ENCODE measurements around the gene RGL4.

The RGL4 gene

GRCh38 chr22:23698673-23699235 lies 7.9 kb downstream of the RGL4 start:
- ChIA-PET CTCF (interaction anchor here (3.5 kb wide), 1 partner anchor 13 kb away, joined by 16 read pairs; no protein-coding TSS in a partner anchor), POLR2A (no interaction called here)
- Histone ChIP-seq H3K27ac (ENCODE audit: insufficient read depth in 1 of 2, low read depth in 1 of 2, low read length in 2 of 2, poor library complexity in 1 of 2, severe bottlenecking in 2 of 2) (peak overlapping the region in 1 of 2 experiments; percentile 16), H3K4me1 (ENCODE audit: control extremely low read depth in 1 of 4, control insufficient read depth in 4 of 4, insufficient read depth in 4 of 4, low read length in 3 of 4) (peaks cover 10 to 46% (median 41%) of the 10 kb centered on the region in 4 experiments), H3K27me3 (replicated peaks in 2 of 5; ENCODE audit: control insufficient read depth in 4 of 5, insufficient read depth in 5 of 5, low read length in 4 of 5) (no peaks in the 10 kb centered on the region), H3K4me3 (ENCODE audit: control insufficient read depth in 1 of 7, extremely low read depth in 1 of 7, insufficient read depth in 4 of 7, low read depth in 2 of 7, low read length in 6 of 7) (no peak overlapping the region), H3K9me3 (ENCODE audit: control extremely low read depth in 1 of 5, control insufficient read depth in 4 of 5, insufficient read depth in 2 of 5, low read depth in 1 of 5, low read length in 4 of 5) (peaks cover 0 to 1% (median 0%) of the 10 kb centered on the region in 5 experiments), H3K36me3 (ENCODE audit: control insufficient read depth in 4 of 4, insufficient read depth in 4 of 4, low read length in 3 of 4) (peaks cover 27 to 76% (median 57%) of the 10 kb centered on the region in 4 experiments)
- WGBS (ENCODE audit: insufficient coverage) = 98% methylated on average over 5 of the region's 10 CpGs
- DNase-seq = no peak

- DNase-seq = no peak
- H3K4me3 ChIP-seq (ENCODE audit: control insufficient read depth in 1 of 7, extremely low read depth in 1 of 7, insufficient read depth in 4 of 7, low read depth in 2 of 7, low read length in 6 of 7) = no peak overlapping the region
- ChIA-PET CTCF (no interaction called here), POLR2A (no interaction called here)
- peaks cover 37 to 81% (median 61%) of the 10 kb centered on the region in 4 experiments for H3K36me3 ChIP-seq (ENCODE audit: control insufficient read depth in 4 of 4, insufficient read depth in 4 of 4, low read length in 3 of 4)
- H3K9me3 ChIP-seq (ENCODE audit: control extremely low read depth in 1 of 5, control insufficient read depth in 4 of 5, insufficient read depth in 2 of 5, low read depth in 1 of 5, low read length in 4 of 5) = peaks cover 0 to 1% (median 0%) of the 10 kb centered on the region in 5 experiments
- H3K27me3 ChIP-seq (replicated peaks in 2 of 5; ENCODE audit: control insufficient read depth in 4 of 5, insufficient read depth in 5 of 5, low read length in 4 of 5) = no peaks in the 10 kb centered on the region
- whole genome bisulfite sequencing (ENCODE audit: insufficient coverage) = 98% methylated on average over 4 of the region's 7 CpGs
- peaks cover 5 to 32% (median 30%) of the 10 kb centered on the region in 4 experiments for H3K4me1 ChIP-seq (ENCODE audit: control extremely low read depth in 1 of 4, control insufficient read depth in 4 of 4, insufficient read depth in 4 of 4, low read length in 3 of 4)
- H3K27ac ChIP-seq (ENCODE audit: insufficient read depth in 1 of 2, low read depth in 1 of 2, low read length in 2 of 2, poor library complexity in 1 of 2, severe bottlenecking in 2 of 2) = no peak overlapping the region
Measured at GRCh38 chr22:23700706-23701105, 9.9 kb downstream of the RGL4 start.

- H3K9me3 ChIP-seq (ENCODE audit: control extremely low read depth in 1 of 5, control insufficient read depth in 4 of 5, insufficient read depth in 2 of 5, low read depth in 1 of 5, low read length in 4 of 5) = peaks cover 0 to 1% (median 0%) of the 10 kb centered on the region in 5 experiments
- H3K4me1 ChIP-seq (ENCODE audit: control extremely low read depth in 1 of 4, control insufficient read depth in 4 of 4, insufficient read depth in 4 of 4, low read length in 3 of 4) = no peaks in the 10 kb centered on the region
- peaks cover 54 to 95% (median 88%) of the 10 kb centered on the region in 4 experiments for H3K36me3 ChIP-seq (ENCODE audit: control insufficient read depth in 4 of 4, insufficient read depth in 4 of 4, low read length in 3 of 4)
- 86% methylated on average over 2 of the region's 5 CpGs for WGBS (ENCODE audit: insufficient coverage)
- no peak overlapping the region for H3K27ac ChIP-seq (ENCODE audit: insufficient read depth in 1 of 2, low read depth in 1 of 2, low read length in 2 of 2, poor library complexity in 1 of 2, severe bottlenecking in 2 of 2)
- POLR2A ChIA-PET = no interaction called here
- CTCF ChIA-PET = no interaction called here
- H3K27me3 ChIP-seq (replicated peaks in 2 of 5; ENCODE audit: control insufficient read depth in 4 of 5, insufficient read depth in 5 of 5, low read length in 4 of 5) = no peaks in the 10 kb centered on the region
- no peak overlapping the region for H3K4me3 ChIP-seq (ENCODE audit: control insufficient read depth in 1 of 7, extremely low read depth in 1 of 7, insufficient read depth in 4 of 7, low read depth in 2 of 7, low read length in 6 of 7)
- DNase-seq = no peak
Measured at GRCh38 chr22:23704062-23704461, 13.2 kb downstream of the RGL4 start.

- POLR2A ChIA-PET = no interaction called here
- Histone ChIP-seq H3K27me3 (replicated peaks in 2 of 5; ENCODE audit: control insufficient read depth in 4 of 5, insufficient read depth in 5 of 5, low read length in 4 of 5) (no peaks in the 10 kb centered on the region), H3K4me1 (ENCODE audit: control extremely low read depth in 1 of 4, control insufficient read depth in 4 of 4, insufficient read depth in 4 of 4, low read length in 3 of 4) (no peaks in the 10 kb centered on the region), H3K9me3 (ENCODE audit: control extremely low read depth in 1 of 5, control insufficient read depth in 4 of 5, insufficient read depth in 2 of 5, low read depth in 1 of 5, low read length in 4 of 5) (peaks cover 0 to 1% (median 0%) of the 10 kb centered on the region in 5 experiments), H3K36me3 (ENCODE audit: control insufficient read depth in 4 of 4, insufficient read depth in 4 of 4, low read length in 3 of 4) (peaks cover 54 to 95% (median 86%) of the 10 kb centered on the region in 4 experiments), H3K4me3 (ENCODE audit: control insufficient read depth in 1 of 7, extremely low read depth in 1 of 7, insufficient read depth in 4 of 7, low read depth in 2 of 7, low read length in 6 of 7) (no peak overlapping the region), H3K27ac (ENCODE audit: insufficient read depth in 1 of 2, low read depth in 1 of 2, low read length in 2 of 2, poor library complexity in 1 of 2, severe bottlenecking in 2 of 2) (no peak overlapping the region)
- CTCF ChIA-PET = no interaction called here
- 100% methylated on average over 2 of the region's 3 CpGs for WGBS (ENCODE audit: insufficient coverage)
- no peak for DNase-seq
Measured at GRCh38 chr22:23704829-23705228, 14.0 kb downstream of the RGL4 start.

GRCh38 chr22:23705358-23705757 lies 14.5 kb downstream of the RGL4 start:
- no peak overlapping the region for H3K4me3 ChIP-seq (ENCODE audit: control insufficient read depth in 1 of 7, extremely low read depth in 1 of 7, insufficient read depth in 4 of 7, low read depth in 2 of 7, low read length in 6 of 7)
- no peak for DNase-seq
- no peaks in the 10 kb centered on the region for H3K27me3 ChIP-seq (replicated peaks in 2 of 5; ENCODE audit: control insufficient read depth in 4 of 5, insufficient read depth in 5 of 5, low read length in 4 of 5)
- H3K4me1 ChIP-seq (ENCODE audit: control extremely low read depth in 1 of 4, control insufficient read depth in 4 of 4, insufficient read depth in 4 of 4, low read length in 3 of 4) = no peaks in the 10 kb centered on the region
- peaks cover 53 to 95% (median 86%) of the 10 kb centered on the region in 4 experiments for H3K36me3 ChIP-seq (ENCODE audit: control insufficient read depth in 4 of 4, insufficient read depth in 4 of 4, low read length in 3 of 4)
- ChIA-PET POLR2A (no interaction called here), CTCF (no interaction called here)
- H3K27ac ChIP-seq (ENCODE audit: insufficient read depth in 1 of 2, low read depth in 1 of 2, low read length in 2 of 2, poor library complexity in 1 of 2, severe bottlenecking in 2 of 2) = no peak overlapping the region
- whole genome bisulfite sequencing (ENCODE audit: insufficient coverage) = 100% methylated on average over 2 of the region's 3 CpGs
- H3K9me3 ChIP-seq (ENCODE audit: control extremely low read depth in 1 of 5, control insufficient read depth in 4 of 5, insufficient read depth in 2 of 5, low read depth in 1 of 5, low read length in 4 of 5) = peaks cover 0 to 1% (median 0%) of the 10 kb centered on the region in 5 experiments

- no CpG with 5 or more reads among the region's 1 CpG for WGBS (ENCODE audit: insufficient coverage)
- POLR2A ChIA-PET = no interaction called here
- Histone ChIP-seq H3K4me1 (ENCODE audit: control extremely low read depth in 1 of 4, control insufficient read depth in 4 of 4, insufficient read depth in 4 of 4, low read length in 3 of 4) (no peaks in the 10 kb centered on the region), H3K36me3 (ENCODE audit: control insufficient read depth in 4 of 4, insufficient read depth in 4 of 4, low read length in 3 of 4) (peaks cover 42 to 95% (median 78%) of the 10 kb centered on the region in 4 experiments), H3K27me3 (replicated peaks in 2 of 5; ENCODE audit: control insufficient read depth in 4 of 5, insufficient read depth in 5 of 5, low read length in 4 of 5) (no peaks in the 10 kb centered on the region), H3K9me3 (ENCODE audit: control extremely low read depth in 1 of 5, control insufficient read depth in 4 of 5, insufficient read depth in 2 of 5, low read depth in 1 of 5, low read length in 4 of 5) (no peaks in the 10 kb centered on the region), H3K4me3 (ENCODE audit: control insufficient read depth in 1 of 7, extremely low read depth in 1 of 7, insufficient read depth in 4 of 7, low read depth in 2 of 7, low read length in 6 of 7) (no peak overlapping the region), H3K27ac (ENCODE audit: insufficient read depth in 1 of 2, low read depth in 1 of 2, low read length in 2 of 2, poor library complexity in 1 of 2, severe bottlenecking in 2 of 2) (no peak overlapping the region)
- no peak for DNase-seq
- CTCF ChIA-PET = no interaction called here
Measured at GRCh38 chr22:23708270-23708669, 17.5 kb downstream of the RGL4 start.

GRCh38 chr22:23709107-23709506 lies 18.3 kb downstream of the RGL4 start:
- Histone ChIP-seq H3K27me3 (replicated peaks in 2 of 5; ENCODE audit: control insufficient read depth in 4 of 5, insufficient read depth in 5 of 5, low read length in 4 of 5) (no peaks in the 10 kb centered on the region), H3K4me1 (ENCODE audit: control extremely low read depth in 1 of 4, control insufficient read depth in 4 of 4, insufficient read depth in 4 of 4, low read length in 3 of 4) (no peaks in the 10 kb centered on the region), H3K36me3 (ENCODE audit: control insufficient read depth in 4 of 4, insufficient read depth in 4 of 4, low read length in 3 of 4) (peaks cover 43 to 98% (median 79%) of the 10 kb centered on the region in 4 experiments), H3K9me3 (ENCODE audit: control extremely low read depth in 1 of 5, control insufficient read depth in 4 of 5, insufficient read depth in 2 of 5, low read depth in 1 of 5, low read length in 4 of 5) (no peaks in the 10 kb centered on the region), H3K4me3 (ENCODE audit: control insufficient read depth in 1 of 7, extremely low read depth in 1 of 7, insufficient read depth in 4 of 7, low read depth in 2 of 7, low read length in 6 of 7) (no peak overlapping the region), H3K27ac (ENCODE audit: insufficient read depth in 1 of 2, low read depth in 1 of 2, low read length in 2 of 2, poor library complexity in 1 of 2, severe bottlenecking in 2 of 2) (no peak overlapping the region)
- DNase-seq = no peak
- 100% methylated on average over 2 of the region's 2 CpGs for WGBS (ENCODE audit: insufficient coverage)
- POLR2A ChIA-PET = no interaction called here
- CTCF ChIA-PET = no interaction called here
